NCI-H446 (cell line): Measurements from ENCODE around the gene FAM89B.

Experiments used
- DNase-seq, 2 experiments: peaks; one replicate each; lab custom pipeline; 2025; lab: John Stamatoyannopoulos, UW

Gene FAM89B

DNA sequence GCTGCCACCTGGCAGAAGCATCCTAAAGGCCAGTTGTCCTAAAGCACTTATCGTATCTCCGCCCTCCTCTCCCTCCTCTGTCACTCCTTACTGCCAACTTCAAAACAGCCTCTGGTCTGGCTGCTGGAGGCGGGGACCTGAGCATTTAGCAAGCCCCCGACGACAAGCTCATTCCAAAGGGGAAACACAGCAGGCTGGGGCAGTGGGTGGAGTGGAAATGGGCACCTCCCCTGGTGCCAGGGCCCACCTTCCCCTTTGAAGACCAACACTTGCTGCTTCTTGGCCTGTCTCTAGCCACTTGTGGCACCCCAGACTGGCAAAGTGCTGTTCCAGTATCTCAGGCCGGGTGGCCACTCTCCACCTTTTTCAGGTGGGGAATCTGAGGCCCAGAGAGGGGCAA, 38.1 kb downstream of the FAM89B start:
- no peak for DNase-seq

DNA sequence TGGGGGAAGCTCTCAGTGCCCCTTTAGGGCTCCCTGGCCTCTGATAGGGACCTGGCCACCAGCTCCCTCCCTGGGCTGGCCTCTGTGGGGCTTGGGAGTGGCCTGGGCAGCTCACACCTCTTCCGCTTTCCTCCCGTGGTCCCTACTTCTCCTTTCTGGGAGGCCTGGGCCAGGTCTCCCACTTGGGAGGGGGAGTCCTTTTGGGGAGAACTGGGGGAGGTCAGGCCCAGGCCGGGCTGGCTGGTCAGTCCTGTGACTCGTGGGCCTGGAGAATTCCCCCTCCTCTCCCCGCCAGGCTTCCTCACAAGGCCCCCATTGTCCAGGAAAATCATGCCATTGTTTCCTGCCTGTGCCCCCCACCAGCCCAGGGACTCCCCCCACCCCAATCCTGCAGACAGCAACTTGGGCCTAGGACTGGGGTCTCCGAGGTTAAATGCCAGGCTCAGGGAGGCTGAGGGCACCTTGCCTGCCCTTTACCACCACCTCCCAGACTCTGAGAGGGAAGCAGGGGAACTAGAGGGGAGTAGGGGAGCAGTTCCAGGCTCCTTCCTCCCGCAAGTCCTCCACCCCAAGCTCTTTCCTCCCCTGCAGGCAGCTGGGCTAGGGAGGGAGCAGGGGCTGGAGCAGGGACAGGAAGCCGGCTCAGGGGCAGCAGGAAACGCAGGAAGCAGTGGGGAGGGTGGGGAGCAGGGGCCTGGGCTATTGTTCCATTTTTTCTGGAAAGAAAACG, 38.9 kb downstream of the FAM89B start:
- no peak for DNase-seq

GRCh38 chr11:65611758-65612603, 39.6 kb downstream of the FAM89B start:
- DNase-seq: no peak

DNA sequence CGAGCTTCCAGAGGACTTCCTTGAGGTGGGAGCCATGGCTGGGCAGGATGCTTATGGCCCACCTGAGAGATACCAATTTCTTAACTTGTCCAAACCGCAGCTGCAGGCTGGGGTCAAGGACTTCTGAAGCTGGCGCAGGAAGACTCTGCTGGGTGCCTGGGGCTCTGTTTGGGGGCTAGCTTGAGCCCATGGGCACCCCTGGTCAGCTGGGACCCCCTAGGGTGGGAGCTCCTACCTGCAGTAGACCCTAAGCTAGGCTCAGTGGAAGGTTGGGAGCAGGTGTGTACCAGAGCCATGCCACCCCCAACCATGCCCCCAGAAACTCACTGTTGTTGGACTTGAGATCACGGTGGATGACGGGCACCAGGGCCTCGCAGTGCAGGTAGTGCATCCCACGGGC, 40.4 kb downstream of the FAM89B start:
- DNase-seq: no peak

GRCh38 chr11:65613091-65613928, 41.0 kb downstream of the FAM89B start:
- DNase-seq: no peak

DNA sequence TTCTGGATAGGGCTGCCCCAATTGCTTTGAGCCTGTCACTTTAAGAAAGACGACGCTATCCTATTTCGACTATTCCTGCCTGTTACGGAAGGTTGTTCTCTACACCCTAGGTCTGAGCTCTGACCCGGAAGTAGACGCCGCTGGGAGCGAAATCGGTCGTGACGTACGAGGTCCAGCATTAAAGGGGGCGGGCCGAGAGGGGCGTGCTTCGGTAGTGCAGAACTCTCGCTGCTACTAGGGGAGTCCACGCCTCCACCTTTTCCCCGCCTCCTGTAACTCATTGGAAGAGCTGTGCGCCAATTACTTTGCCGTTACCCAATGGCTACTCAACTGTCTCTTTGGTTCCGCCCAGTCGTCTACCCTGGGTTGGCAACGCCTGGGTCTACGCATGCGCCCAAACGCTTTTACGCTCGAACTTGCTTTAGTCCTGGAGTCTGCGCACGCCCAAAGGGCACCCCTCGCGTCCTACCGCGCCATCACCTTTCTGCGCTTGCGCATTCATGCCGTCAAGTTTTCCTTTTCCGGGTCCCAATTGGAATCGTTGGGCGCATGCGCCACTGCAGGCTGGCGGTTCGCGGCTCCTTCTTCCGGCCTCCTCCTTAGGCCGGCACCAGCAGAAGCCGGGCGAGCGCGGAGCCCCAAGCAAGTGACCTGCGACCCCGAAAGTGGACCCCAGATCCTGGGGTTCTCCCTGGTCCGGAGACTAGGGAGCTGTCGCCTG, 43.1 kb downstream of the FAM89B start, which contains the start of gene PCNX3:
Gene PCNX3 (plus strand): TSS at position 548 of the 721 bp plus-strand sequence. CDS start 536 bp downstream, outside the sequence.
- peak; percentile 100 for DNase-seq

DNA sequence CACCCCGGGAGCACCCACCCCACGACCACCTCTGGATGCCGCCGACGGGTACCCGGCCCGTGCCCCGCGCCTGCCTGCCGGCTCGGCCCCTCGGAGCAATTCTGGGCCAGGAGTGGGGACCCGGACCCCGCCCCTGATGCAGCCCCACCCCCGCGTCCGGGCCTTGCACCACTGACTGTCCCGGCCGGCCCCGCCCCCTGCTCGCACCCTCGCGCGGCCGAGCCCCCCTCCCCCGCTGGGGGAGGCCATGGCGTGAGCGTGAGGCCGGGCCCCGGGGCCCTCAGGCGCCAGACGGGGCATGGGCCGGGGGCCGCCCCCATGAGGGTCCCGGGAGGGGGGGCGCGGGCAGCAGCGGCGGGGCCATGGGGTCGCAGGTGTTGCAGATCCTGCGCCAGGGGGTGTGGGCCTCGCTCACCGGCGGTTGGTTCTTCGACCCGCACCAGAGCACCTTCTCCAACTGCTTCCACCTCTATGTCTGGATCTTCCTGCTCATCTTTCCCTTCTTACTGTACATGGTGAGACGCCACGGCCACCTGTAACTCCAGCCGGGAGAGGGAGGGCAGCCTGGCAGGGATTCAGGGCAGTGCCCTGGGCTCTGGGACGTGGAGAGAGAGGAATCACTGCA, 43.7 kb downstream of the FAM89B start:
- DNase-seq: peak in 1 of 2 experiments; percentile 60

GRCh38 chr11:65616575-65617001, 44.2 kb downstream of the FAM89B start:
- no peak for DNase-seq

DNA sequence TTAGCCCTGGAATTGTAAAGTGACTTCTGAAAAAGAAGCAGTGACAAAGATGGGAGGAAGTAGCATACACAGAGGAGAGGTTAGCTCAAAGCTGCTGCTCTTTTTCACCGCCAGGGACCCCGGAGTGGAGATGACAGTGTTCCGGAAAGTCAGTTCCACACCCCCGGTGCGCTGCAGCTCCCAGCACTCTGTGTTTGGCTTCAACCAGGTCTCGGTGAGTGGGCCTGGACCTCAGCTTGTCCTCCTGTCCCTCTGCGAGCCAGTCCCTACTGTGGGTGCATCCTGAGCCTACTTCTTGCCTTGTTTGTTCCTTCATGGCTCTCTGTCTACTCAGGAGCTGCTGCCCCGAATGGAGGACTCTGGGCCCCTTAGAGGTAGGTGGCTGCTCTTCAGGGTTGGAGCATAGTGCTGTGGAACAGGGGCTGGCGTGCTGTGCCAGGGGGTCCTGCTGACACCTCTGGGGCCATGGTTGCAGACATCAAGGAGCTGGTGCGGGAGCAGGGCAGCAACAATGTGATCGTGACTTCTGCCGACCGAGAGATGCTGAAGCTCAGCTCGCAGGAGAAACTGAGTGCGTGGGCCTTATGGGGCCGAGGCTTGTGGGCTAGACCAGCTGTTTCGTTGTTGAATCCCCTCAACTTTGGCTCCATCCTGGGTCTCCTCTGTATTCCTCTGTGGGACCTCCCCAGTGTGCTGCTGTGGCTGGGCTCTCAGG, 45.0 kb downstream of the FAM89B start:
- DNase-seq: no peak

DNA sequence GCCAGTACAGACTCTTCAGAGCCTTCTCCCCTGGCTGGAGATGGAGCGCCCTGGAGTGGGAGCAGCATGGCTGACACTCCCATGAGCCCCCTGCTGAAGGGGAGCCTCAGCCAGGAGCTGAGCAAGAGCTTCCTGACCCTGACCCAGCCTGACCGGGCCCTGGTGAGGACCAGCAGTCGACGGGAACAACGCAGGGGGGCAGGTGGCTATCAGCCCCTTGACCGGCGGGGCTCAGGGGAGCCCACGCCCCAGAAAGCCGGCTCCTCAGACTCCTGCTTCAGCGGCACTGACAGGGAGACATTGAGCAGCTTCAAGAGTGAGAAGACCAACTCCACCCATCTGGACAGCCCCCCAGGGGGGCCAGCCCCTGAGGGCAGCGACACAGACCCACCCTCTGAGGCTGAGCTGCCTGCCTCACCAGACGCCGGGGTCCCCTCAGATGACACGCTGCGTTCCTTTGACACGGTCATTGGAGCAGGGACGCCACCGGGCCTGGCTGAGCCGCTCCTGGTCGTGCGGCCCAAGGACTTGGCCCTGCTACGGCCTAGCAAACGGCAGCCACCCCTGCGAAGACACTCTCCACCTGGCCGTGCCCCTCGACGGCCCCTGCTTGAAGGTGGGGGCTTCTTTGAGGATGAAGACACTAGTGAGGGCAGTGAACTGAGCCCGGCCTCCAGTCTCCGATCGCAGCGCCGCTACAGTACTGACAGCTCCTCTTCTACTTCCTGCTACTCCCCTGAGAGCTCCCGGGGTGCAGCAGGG, 45.8 kb downstream of the FAM89B start:
- DNase-seq: no peak

DNA sequence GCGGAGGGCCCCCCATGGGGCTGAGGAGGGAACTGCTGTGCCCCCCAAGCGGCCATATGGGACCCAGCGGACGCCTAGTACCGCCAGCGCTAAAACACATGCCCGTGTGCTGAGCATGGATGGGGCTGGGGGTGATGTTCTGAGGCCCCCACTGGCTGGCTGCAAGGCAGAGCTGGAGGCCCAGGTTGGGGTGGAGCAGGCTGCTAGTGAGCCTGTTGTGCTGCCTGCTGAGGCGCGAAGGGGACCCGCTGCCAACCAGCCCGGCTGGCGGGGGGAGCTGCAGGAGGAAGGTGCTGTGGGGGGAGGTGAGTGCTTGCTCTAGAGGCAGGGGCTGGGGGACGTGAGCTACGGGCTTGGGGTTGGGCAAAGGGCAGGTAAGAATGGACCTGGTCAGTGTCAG, 46.4 kb downstream of the FAM89B start:
- DNase-seq: no peak

DNA sequence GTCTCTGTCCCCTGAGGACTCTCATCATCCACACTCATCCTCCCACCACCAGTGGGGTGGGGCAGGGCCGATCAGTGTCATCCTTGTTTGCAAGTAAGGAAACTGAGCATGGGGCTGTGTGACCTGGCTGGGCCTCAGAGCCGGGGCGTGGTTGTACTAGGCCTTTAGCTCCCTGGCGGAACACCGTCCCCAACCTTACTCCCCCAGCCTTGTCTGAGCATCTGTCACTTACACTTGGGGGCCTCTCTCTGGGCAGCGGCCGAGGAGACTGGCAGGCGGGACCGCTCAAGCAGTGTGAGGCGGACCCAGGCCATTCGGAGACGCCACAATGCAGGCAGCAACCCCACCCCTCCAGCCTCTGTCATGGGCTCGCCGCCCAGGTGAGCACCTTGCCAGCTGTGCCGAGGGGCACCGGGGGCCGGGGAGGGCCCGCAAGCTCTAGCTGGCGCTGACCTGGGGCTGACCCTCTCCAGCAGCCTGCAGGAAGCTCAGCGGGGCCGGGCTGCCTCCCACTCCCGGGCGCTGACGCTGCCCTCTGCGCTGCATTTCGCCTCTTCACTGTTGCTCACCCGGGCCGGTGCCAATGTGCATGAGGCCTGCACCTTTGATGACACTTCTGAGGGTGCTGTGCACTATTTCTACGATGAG, 47.1 kb downstream of the FAM89B start:
- DNase-seq: no peak

DNA sequence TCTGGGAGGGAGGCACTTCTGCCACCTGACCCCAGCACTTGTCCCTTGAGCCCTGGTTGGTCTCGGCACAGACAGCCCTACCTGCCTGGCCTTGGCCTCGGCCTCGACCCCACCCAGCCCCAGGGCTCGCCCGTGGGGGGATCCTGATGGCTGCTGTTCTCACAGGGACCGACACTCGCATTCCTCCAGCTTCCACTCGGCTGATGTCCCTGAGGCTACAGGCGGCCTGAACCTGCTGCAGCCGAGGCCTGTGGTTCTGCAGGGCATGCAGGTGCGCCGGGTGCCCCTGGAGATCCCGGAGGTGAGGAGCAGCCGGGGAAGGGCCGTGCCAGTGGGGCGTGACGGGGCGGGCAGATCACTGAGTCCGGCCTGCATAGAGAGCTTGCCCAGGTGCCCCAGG, 48.3 kb downstream of the FAM89B start:
- no peak for DNase-seq

DNA sequence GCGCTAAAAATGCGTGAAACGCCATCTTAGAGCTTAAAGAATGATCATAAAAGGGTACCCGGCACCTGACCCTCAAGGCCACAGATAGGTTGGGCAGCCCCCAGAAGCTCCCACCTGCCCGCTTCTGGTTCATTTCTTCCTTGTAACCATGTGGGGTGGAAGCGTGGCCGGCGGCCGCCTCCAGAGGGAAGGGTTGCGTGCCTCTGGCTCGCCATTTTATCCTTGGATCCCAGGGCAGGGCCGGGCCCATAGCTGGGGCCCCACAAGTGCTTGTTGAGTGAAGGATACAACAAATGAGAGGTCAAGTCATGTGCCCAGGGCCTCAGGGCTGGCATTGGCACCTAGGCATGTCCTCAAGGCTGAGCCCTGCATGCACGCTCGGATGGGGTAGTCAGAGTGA, 49.1 kb downstream of the FAM89B start:
- DNase-seq: no peak

- DNase-seq: no peak
Measured at GRCh38 chr11:65622011-65622410, 49.7 kb downstream of the FAM89B start.

DNA sequence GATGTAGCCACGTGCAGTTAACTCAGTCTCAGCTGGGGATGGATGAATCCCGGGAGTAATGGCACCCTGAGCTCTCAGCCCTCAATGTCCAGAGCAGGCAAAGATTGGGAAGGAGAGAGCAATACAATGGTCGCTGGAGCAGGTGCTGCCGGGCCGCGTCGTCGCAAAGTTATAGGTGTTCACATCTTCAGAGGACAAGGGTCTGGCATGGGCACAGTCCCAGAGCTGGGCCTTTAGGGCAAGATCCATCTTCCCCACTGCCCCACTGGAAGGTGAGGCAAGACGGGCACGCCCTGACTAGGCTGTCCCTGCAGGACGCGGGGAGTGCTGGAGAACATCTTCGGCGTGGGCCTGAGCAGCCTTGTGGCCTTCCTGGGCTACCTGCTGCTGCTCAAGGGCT, 50.8 kb downstream of the FAM89B start:
- no peak for DNase-seq
